Measurements from ENCODE around the gene SRCAP.

DNA sequence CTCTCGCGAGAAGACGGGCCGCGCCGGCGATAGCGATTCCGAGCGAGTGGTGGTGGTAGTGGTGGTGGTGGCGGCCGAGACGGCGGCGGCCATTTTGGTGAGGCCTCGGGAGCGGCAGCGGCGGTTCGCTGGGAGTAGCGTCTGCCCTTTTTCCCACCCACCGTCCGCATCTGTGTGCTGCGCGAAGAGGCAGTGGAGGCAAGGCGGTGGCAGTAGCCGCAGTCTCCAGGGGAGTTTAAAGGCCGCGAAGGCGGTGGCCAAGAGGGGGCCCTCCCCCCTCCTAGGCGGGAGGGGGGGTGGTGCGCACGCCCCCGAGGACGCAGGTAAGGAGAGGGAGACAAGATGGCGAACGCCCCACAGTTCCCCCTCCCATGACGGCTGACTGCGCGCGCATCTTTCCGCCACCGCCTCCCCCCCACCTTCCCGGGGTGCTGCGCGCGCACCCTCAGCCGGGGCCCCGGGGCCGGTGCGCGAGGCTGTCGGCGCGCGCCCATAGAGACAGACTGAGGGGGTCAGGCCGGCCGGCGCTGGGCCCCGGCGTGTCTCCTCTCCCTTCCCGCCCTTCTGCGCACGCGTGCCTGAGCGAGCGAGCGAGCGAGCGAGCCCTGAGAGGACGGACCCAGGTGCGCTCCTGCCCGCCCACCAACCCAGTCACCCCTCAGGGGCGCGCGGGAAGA is 694 bp upstream of the SRCAP start:
- TF ChIP-seq POLR2AphosphoS5 (IDR thresholded peaks at IDR 0.05; ENCODE audit: low read depth, low read length) (peak; percentile 67), TAF1 (IDR thresholded peaks at IDR 0.05; ENCODE audit: borderline replicate concordance, insufficient read depth, low read length) (peak; percentile 65; the same call in 1 of the 2 replicates), SIN3A (IDR thresholded peaks at IDR 0.05; ENCODE audit: borderline replicate concordance, insufficient read depth, low read length) (no peak)
- TF ChIP-seq, protein P1, sequence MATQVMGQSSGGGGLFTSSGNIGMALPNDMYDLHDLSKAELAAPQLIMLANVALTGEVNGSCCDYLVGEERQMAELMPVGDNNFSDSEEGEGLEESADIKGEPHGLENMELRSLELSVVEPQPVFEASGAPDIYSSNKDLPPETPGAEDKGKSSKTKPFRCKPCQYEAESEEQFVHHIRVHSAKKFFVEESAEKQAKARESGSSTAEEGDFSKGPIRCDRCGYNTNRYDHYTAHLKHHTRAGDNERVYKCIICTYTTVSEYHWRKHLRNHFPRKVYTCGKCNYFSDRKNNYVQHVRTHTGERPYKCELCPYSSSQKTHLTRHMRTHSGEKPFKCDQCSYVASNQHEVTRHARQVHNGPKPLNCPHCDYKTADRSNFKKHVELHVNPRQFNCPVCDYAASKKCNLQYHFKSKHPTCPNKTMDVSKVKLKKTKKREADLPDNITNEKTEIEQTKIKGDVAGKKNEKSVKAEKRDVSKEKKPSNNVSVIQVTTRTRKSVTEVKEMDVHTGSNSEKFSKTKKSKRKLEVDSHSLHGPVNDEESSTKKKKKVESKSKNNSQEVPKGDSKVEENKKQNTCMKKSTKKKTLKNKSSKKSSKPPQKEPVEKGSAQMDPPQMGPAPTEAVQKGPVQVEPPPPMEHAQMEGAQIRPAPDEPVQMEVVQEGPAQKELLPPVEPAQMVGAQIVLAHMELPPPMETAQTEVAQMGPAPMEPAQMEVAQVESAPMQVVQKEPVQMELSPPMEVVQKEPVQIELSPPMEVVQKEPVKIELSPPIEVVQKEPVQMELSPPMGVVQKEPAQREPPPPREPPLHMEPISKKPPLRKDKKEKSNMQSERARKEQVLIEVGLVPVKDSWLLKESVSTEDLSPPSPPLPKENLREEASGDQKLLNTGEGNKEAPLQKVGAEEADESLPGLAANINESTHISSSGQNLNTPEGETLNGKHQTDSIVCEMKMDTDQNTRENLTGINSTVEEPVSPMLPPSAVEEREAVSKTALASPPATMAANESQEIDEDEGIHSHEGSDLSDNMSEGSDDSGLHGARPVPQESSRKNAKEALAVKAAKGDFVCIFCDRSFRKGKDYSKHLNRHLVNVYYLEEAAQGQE (IDR thresholded peaks at IDR 0.05; ENCODE audit: insufficient read depth in 1 of 2, low read depth in 2 of 2, low read length in 2 of 2): no peak
